ENCODE measurements around the gene NPFFR1. TPM values are rescaled to one million over a fixed set of nuclear protein-coding genes. Genes with fewer than 3 reads are reported as not detected.

Gene NPFFR1
- total and polyA plus RNA-seq, 2 experiments from 2014 or later, result not detected

DNA sequence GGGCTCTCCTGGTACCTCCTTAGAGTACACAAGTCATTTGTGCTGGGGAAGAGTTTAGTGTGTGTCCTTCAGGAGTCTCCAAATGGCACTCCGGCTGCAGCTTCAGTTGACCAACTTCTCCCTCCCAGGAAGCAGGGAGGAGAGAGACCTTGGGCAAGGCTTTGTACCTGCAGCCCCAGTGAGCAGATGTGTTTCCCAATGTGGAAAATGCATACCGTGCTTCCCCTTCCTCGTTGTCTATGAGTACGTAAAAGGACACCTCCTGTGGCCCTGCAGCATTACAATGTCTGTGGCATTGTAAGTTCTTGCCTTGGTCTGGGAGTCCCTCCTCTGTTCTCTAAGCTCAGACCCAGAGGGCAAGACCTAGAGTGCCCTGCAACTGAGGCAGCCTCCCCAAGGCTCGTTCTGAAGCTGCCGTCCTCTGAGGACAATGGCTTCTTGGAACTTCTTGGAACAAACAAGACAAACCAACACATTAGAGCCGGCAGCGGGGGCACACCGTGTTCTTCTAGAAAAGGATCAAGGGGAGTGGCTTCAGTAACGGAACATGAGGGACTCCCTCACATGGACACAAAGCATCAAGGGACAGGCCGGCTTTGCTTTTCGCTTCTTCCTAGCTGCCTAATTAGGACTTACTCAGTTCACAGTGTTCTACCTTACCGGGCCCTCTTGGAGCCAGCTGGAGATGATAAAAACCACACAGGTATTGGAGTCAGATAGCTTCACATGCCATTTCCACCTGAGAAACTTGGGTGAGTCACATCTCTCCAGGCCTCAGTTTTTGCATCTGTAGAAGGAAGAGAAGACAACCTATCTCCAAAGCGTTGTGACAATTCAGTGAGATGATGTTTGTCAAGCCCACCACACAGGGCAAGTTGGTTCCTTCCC lies 29.7 kb downstream of the NPFFR1 start:
- Histone ChIP-seq H2AFZ (no peak overlapping the region), H3K9me2 (replicated peaks; ENCODE audit: insufficient read depth) (no peaks in the 10 kb centered on the region), H3K27me3 (no peaks in the 10 kb centered on the region), H3K79me2 (no peaks in the 10 kb centered on the region), H3K4me2 (no peak overlapping the region), H3K27ac (no peak overlapping the region), H3K36me3 (replicated peaks; ENCODE audit: insufficient read depth, low read depth) (no peaks in the 10 kb centered on the region), H4K20me1 (ENCODE audit: insufficient read depth, poor library complexity, severe bottlenecking) (no peaks in the 10 kb centered on the region), H3K4me1 (ENCODE audit: insufficient read depth) (no peaks in the 10 kb centered on the region), H3K9me3 (ENCODE audit: low read depth) (no peaks in the 10 kb centered on the region), H3K4me3 (no peak overlapping the region)
- no peak for DNase-seq (ENCODE audit: low spot score)
- WGBS (ENCODE audit: low lambda C conversion rate, missing lambda C conversion rate), result 84% methylated on average over 14 of the region's 14 CpGs
- TF ChIP-seq EZH2phosphoT487 (IDR thresholded peaks at IDR 0.05; ENCODE audit: low read depth, severe bottlenecking, unreplicated experiment) (no peak), CTCF (IDR thresholded peaks at IDR 0.05; ENCODE audit: poor library complexity) (no peak), EZH2 (IDR thresholded peaks at IDR 0.05; ENCODE audit: borderline replicate concordance) (no peak)

DNA sequence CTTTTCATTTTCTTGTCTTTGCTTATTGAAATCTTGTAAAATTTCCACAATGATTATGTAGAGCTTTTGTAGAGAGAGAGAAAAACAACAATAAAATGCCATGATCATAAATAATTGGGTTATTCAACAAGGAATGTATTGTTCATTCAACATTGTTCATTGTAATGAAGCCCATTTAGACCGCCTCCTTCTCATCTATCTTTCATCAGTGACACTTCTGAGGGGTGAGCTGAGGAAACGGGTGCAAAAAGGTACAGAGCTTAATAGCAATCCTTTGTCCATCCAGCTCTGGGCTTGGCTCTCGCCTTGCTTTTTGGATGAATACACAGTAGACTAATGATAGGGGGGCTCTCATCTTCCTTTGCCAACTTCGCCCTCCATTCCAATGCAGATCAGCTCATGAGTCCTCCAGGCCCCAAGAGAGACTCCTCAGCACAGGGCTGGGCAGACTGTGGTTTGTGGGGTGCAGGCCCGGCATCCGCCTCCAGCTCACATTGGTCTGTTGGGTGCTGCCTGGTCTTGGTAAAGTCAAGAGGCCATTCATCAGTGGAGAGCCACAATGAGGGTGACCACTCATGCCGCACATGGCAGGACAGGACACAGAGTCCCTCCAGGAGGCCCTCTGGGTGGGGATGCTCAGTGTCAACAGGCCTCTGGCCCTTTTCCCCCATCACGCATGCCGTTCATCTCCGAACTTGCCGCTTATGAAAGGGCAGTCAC lies 32.7 kb downstream of the NPFFR1 start:
- Histone ChIP-seq H3K4me1 (ENCODE audit: insufficient read depth) (no peaks in the 10 kb centered on the region), H3K4me2 (no peak overlapping the region), H3K27ac (no peak overlapping the region), H3K79me2 (no peaks in the 10 kb centered on the region), H4K20me1 (ENCODE audit: insufficient read depth, poor library complexity, severe bottlenecking) (no peaks in the 10 kb centered on the region), H3K9me3 (ENCODE audit: low read depth) (no peaks in the 10 kb centered on the region), H3K9me2 (replicated peaks; ENCODE audit: insufficient read depth) (no peaks in the 10 kb centered on the region), H2AFZ (no peak overlapping the region), H3K4me3 (no peak overlapping the region), H3K36me3 (replicated peaks; ENCODE audit: insufficient read depth, low read depth) (no peaks in the 10 kb centered on the region), H3K27me3 (no peaks in the 10 kb centered on the region)
- DNase-seq (ENCODE audit: low spot score), result no peak
- WGBS (ENCODE audit: low lambda C conversion rate, missing lambda C conversion rate), result 96% methylated on average over 11 of the region's 11 CpGs
- TF ChIP-seq EZH2 (IDR thresholded peaks at IDR 0.05; ENCODE audit: borderline replicate concordance), result no peak
- TF ChIP-seq EZH2phosphoT487 (IDR thresholded peaks at IDR 0.05; ENCODE audit: low read depth, severe bottlenecking, unreplicated experiment), result no peak
- TF ChIP-seq CTCF (IDR thresholded peaks at IDR 0.05; ENCODE audit: poor library complexity), result no peak

- no peak for TF ChIP-seq CTCF (IDR thresholded peaks at IDR 0.05; ENCODE audit: poor library complexity)
- no peak for TF ChIP-seq EZH2 (IDR thresholded peaks at IDR 0.05; ENCODE audit: borderline replicate concordance)
- TF ChIP-seq EZH2phosphoT487 (IDR thresholded peaks at IDR 0.05; ENCODE audit: low read depth, severe bottlenecking, unreplicated experiment), result no peak
- WGBS (ENCODE audit: low lambda C conversion rate, missing lambda C conversion rate), result 77% methylated on average over 6 of the region's 6 CpGs
- no peaks in the 10 kb centered on the region for H3K4me1 ChIP-seq (ENCODE audit: insufficient read depth)
- DNase-seq (ENCODE audit: low spot score), result no peak
- no peak overlapping the region for H3K4me3 ChIP-seq
- H4K20me1 ChIP-seq (ENCODE audit: insufficient read depth, poor library complexity, severe bottlenecking), result no peaks in the 10 kb centered on the region
- no peaks in the 10 kb centered on the region for H3K9me3 ChIP-seq (ENCODE audit: low read depth)
- H3K79me2 ChIP-seq, result no peaks in the 10 kb centered on the region
- H3K9me2 ChIP-seq (replicated peaks; ENCODE audit: insufficient read depth), result no peaks in the 10 kb centered on the region
- no peak overlapping the region for H2AFZ ChIP-seq
- H3K27ac ChIP-seq, result no peak overlapping the region
- H3K4me2 ChIP-seq, result no peak overlapping the region
- H3K36me3 ChIP-seq (replicated peaks; ENCODE audit: insufficient read depth, low read depth), result no peaks in the 10 kb centered on the region
- H3K27me3 ChIP-seq, result no peaks in the 10 kb centered on the region
These were observed 36.4 kb downstream of the NPFFR1 start for GRCh38 chr10:70247360-70247759.
